Measurements from ENCODE around the gene POU2F1. TPM values are rescaled to one million over a fixed set of nuclear protein-coding genes. Genes with fewer than 3 reads are reported as not detected.

POU2F1 gene
- total and polyA plus RNA-seq, 4 donors, result 0.93 to 10.5 (median 6.5) TPM

- WGBS, result 93% methylated on average over 7 of the region's 7 CpGs
- H3K9me3 ChIP-seq (ENCODE audit: control insufficient read depth in 4 of 4, low read length in 3 of 4), result no peaks in the 10 kb centered on the region
- H3K36me3 ChIP-seq (ENCODE audit: control insufficient read depth in 4 of 4, insufficient read depth in 3 of 4, low read depth in 1 of 4, low read length in 3 of 4), result peaks cover 0 to 5% (median 2%) of the 10 kb centered on the region in 4 donors
- H3K4me1 ChIP-seq (ENCODE audit: control insufficient read depth in 4 of 4, insufficient read depth in 4 of 4, low read length in 3 of 4), result no peaks in the 10 kb centered on the region
- no peak overlapping the region for H3K4me3 ChIP-seq (ENCODE audit: low read depth in 1 of 3, low read length in 3 of 3)
- no peak overlapping the region for H3K27ac ChIP-seq (ENCODE audit: low read depth in 1 of 2, low read length in 2 of 2)
- DNase-seq (ENCODE audit: low spot score), result no peak
- H3K27me3 ChIP-seq (ENCODE audit: control insufficient read depth in 4 of 4, insufficient read depth in 4 of 4, low read length in 3 of 4), result no peaks in the 10 kb centered on the region
- TF ChIP-seq GABPA (IDR thresholded peaks at IDR 0.05 in 1 of 2, conservative IDR thresholded peaks at IDR 0.05 in 1 of 2) (no peak), FOXA1 (IDR thresholded peaks at IDR 0.05) (no peak), YY1 (IDR thresholded peaks at IDR 0.05) (no peak)
- no peak overlapping the region for H3K9ac ChIP-seq (ENCODE audit: low read depth in 1 of 2, low read length in 2 of 2)
Observed at GRCh38 chr1:167425482-167425881, 204.8 kb downstream of the POU2F1 start.

- WGBS, result 94% methylated on average over 4 of the region's 4 CpGs
- no peak for TF ChIP-seq YY1 (IDR thresholded peaks at IDR 0.05)
- TF ChIP-seq JUND (IDR thresholded peaks at IDR 0.05), result no peak
- no peaks in the 10 kb centered on the region for H3K27me3 ChIP-seq (ENCODE audit: control insufficient read depth in 4 of 4, insufficient read depth in 4 of 4, low read length in 3 of 4)
- peaks cover 0 to 5% (median 2%) of the 10 kb centered on the region in 4 donors for H3K36me3 ChIP-seq (ENCODE audit: control insufficient read depth in 4 of 4, insufficient read depth in 3 of 4, low read depth in 1 of 4, low read length in 3 of 4)
- no peak overlapping the region for H3K9ac ChIP-seq (ENCODE audit: low read depth in 1 of 2, low read length in 2 of 2)
- H3K27ac ChIP-seq (ENCODE audit: low read depth in 1 of 2, low read length in 2 of 2), result no peak overlapping the region
- no peak for DNase-seq (ENCODE audit: low spot score)
- H3K4me3 ChIP-seq (ENCODE audit: low read depth in 1 of 3, low read length in 3 of 3), result no peak overlapping the region
- no peaks in the 10 kb centered on the region for H3K9me3 ChIP-seq (ENCODE audit: control insufficient read depth in 4 of 4, low read length in 3 of 4)
- H3K4me1 ChIP-seq (ENCODE audit: control insufficient read depth in 4 of 4, insufficient read depth in 4 of 4, low read length in 3 of 4), result no peaks in the 10 kb centered on the region
Observed at GRCh38 chr1:167426716-167427115, 206.0 kb downstream of the POU2F1 start.

GRCh38 chr1:167427848-167428247, 207.2 kb downstream of the POU2F1 start:
- TF ChIP-seq FOXA1 (IDR thresholded peaks at IDR 0.05) (no peak), FOXA2 (IDR thresholded peaks at IDR 0.05) (no peak), NR2F2 (IDR thresholded peaks at IDR 0.05) (no peak), ZBTB33 (IDR thresholded peaks at IDR 0.05) (no peak), MAX (IDR thresholded peaks at IDR 0.05) (no peak), EGR1 (IDR thresholded peaks at IDR 0.05; ENCODE audit: low read depth in 2 of 2) (no peak), YY1 (IDR thresholded peaks at IDR 0.05) (no peak), HNF4A (conservative IDR thresholded peaks at IDR 0.05) (no peak), CTCF (IDR thresholded peaks at IDR 0.05; ENCODE audit: low read depth, low read length, missing input control) (no peak), RAD21 (IDR thresholded peaks at IDR 0.05) (no peak)
- Histone ChIP-seq H3K27ac (ENCODE audit: low read depth in 1 of 2, low read length in 2 of 2) (no peak overlapping the region), H3K36me3 (ENCODE audit: control insufficient read depth in 4 of 4, insufficient read depth in 3 of 4, low read depth in 1 of 4, low read length in 3 of 4) (peaks cover 0 to 5% (median 2%) of the 10 kb centered on the region in 4 donors), H3K4me1 (ENCODE audit: control insufficient read depth in 4 of 4, insufficient read depth in 4 of 4, low read length in 3 of 4) (no peaks in the 10 kb centered on the region), H3K27me3 (ENCODE audit: control insufficient read depth in 4 of 4, insufficient read depth in 4 of 4, low read length in 3 of 4) (no peaks in the 10 kb centered on the region), H3K9me3 (ENCODE audit: control insufficient read depth in 4 of 4, low read length in 3 of 4) (no peaks in the 10 kb centered on the region), H3K9ac (ENCODE audit: low read depth in 1 of 2, low read length in 2 of 2) (no peak overlapping the region), H3K4me3 (ENCODE audit: low read depth in 1 of 3, low read length in 3 of 3) (no peak overlapping the region)
- DNase-seq (ENCODE audit: low spot score), result no peak
- WGBS, result 85% methylated on average over 5 of the region's 5 CpGs
